Activated T-cell treated with anti-CD3 and anti-CD28 coated beads, Interleukin-2, amount 50 U/mL, for 24 hours (primary cell): Measurements from ENCODE around the gene ATP6V0A1.
"Not testable (repeated sequence)": the region's sequence is repeated elsewhere in the genome, so short reads cannot be mapped to it uniquely, and the experiment has no call there.

Experiments used
- DNase-seq: peaks from one replicate; pipeline ENCODE4 v3.0.0-alpha.2; 2020
- H3K27ac Mint-ChIP-seq: 2 replicates; pipeline ENCODE4 v1.8.0; 2020; ENCODE audit warnings: mild to moderate bottlenecking, mixed read lengths
- H3K27me3 Mint-ChIP-seq: 2 replicates; pipeline ENCODE4 v1.8.0; 2020; ENCODE audit warnings: mixed read lengths
- H3K36me3 Mint-ChIP-seq: 2 replicates; pipeline ENCODE4 v1.8.0; 2020; ENCODE audit warnings: low read depth, mixed read lengths
- H3K4me1 Mint-ChIP-seq: 2 replicates; pipeline ENCODE4 v1.8.0; 2020; ENCODE audit warnings: low read depth, mixed read lengths
- H3K4me3 Mint-ChIP-seq: 2 replicates; pipeline ENCODE4 v1.8.0; 2020; ENCODE audit warnings: mild to moderate bottlenecking, moderate library complexity, mixed read lengths
- H3K9me3 Mint-ChIP-seq: 2 replicates; pipeline ENCODE4 v1.8.0; 2020; ENCODE audit warnings: mixed read lengths

ATP6V0A1 gene

DNA sequence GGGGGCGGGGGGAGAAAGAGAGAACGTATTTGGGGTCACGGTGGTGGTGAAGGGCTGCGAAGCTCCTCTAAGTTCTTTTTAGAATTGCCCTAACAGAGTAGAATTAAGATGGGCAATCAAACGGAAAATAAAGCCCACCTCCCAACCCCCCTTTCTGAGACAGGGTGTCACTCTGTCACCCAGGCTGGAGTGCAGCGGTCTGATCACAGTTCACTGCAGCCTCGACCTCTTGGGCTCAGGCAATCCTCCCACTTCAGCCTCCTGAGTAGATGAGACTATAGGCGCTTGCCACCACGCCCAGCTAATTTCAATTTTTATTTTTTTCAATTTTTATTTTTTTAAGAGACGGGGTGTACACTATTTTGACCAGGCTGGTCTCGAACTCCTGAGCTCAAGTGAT lies 34.9 kb upstream of the ATP6V0A1 start:
- no peaks in the 10 kb centered on the region for H3K9me3 Mint-ChIP-seq
- H3K27me3 Mint-ChIP-seq: peaks cover 49% of the 10 kb centered on the region
- no peak for DNase-seq
- H3K36me3 Mint-ChIP-seq: no peaks in the 10 kb centered on the region
- H3K4me3 Mint-ChIP-seq: peak overlapping the region; percentile 12
- H3K4me1 Mint-ChIP-seq: peaks cover 35% of the 10 kb centered on the region
- H3K27ac Mint-ChIP-seq: no peak overlapping the region

DNA sequence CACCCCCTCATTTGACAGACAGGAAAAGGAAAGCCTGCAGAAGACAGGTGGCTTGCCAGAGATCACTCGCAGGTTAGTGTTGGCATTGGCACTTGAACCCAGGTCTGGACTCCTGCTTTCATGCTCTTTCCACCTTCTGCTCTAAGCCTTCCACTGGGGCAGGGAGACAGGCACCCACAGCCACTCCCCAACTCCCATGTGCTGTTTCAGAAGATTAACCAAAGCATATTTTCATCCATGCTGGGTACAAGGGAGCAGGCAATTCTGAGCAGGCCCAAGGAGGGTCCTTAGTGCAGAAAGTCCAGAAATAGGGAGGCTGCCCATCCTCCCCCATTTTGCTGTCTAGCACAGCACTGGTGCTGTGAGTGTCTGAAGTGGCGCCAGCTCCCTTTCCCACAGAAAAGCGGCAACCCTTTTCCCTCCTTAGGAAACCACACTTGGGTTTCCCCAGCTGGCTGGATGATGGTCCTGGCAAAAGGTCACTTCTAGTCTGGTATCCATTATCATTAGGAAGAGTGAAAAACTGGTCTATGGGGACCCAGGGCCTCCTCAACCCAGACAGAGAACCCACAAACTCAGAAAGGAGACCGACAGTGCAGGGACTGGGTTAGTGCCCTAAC lies 33.6 kb upstream of the ATP6V0A1 start:
- no peak overlapping the region for H3K4me3 Mint-ChIP-seq
- H3K4me1 Mint-ChIP-seq: peaks cover 30% of the 10 kb centered on the region
- DNase-seq: no peak
- no peaks in the 10 kb centered on the region for H3K9me3 Mint-ChIP-seq
- no peaks in the 10 kb centered on the region for H3K36me3 Mint-ChIP-seq
- H3K27me3 Mint-ChIP-seq: peaks cover 49% of the 10 kb centered on the region
- H3K27ac Mint-ChIP-seq: no peak overlapping the region

DNA sequence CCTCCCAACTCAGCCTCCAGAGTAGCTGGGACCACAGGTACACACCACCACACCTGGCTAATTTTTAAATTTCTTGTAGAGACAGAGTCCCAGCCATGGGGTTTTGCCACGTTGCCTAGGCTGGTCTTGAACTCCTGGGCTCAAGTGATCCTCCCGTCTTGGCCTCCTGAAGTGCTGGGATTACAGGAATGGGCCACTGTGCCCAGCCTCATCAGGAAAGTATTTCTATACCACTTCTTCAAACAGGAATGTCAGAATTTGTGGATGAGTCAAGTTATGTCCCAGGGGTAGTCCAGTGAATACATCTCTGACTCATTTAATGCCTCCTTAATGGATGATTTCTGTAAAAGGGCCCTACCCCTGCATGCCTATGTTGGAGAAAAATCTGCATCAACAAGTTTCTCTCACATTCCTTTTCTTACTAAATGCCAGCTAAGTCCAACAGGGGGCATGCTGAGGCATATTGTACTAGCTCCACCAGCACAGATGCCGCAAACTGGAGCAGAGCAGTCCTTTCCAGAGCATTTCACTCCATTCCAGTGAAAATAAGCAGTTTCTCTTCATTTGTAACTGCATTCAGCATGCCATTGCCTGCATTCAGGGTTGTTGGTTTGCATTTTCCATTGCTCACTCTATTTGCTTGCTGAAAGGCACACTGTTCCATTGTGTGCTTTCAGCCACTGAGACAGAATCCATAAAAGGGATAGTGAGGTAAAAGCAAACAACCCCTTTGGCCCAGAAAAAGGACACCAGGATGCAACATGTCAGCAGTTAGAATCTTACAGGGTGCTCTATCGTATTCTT lies 30.3 kb upstream of the ATP6V0A1 start:
- H3K27ac Mint-ChIP-seq: no peak overlapping the region
- peaks cover 22% of the 10 kb centered on the region for H3K27me3 Mint-ChIP-seq
- no peaks in the 10 kb centered on the region for H3K9me3 Mint-ChIP-seq
- no peaks in the 10 kb centered on the region for H3K36me3 Mint-ChIP-seq
- no peak for DNase-seq
- H3K4me1 Mint-ChIP-seq: peaks cover 6% of the 10 kb centered on the region
- H3K4me3 Mint-ChIP-seq: no peak overlapping the region

DNA sequence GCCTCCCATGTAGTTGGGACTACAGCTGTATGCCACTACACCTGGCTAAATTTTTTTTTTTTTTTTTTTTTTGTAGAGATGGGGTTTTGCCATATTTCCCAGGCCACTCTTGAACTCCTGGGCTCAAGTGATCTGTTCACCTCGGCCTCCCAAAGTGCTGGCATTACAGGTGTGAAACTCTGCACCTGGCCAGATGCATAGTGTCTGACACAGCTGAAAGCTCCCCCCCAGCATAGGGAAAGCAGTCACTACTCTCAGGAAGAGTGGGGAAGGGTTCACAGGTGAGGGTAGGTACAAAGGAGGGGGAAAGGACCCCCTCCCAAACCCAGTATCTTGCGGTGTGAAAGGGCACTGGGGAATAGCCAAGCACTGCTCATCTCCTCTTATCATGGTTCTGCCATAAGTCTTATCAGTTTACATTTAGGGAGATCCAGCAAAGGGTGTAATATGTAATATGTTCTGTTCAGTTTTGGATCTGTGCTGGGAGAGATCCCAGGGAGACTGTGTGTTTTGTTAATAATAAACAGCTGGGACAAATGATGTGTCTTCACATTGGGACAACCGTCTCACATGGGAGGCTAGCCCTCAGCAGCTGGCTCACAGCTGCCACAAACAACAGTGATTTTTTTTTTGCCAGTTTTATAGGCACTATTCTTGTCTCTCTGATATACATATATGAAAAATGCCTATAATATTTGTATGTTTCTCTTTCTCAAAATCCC lies 28.8 kb upstream of the ATP6V0A1 start:
- Mint-ChIP-seq H3K36me3 (no peaks in the 10 kb centered on the region), H3K4me3 (no peak overlapping the region), H3K27me3 (peaks cover 13% of the 10 kb centered on the region), H3K9me3 (no peaks in the 10 kb centered on the region), H3K4me1 (peaks cover 5% of the 10 kb centered on the region), H3K27ac (no peak overlapping the region)
- no peak for DNase-seq

DNA sequence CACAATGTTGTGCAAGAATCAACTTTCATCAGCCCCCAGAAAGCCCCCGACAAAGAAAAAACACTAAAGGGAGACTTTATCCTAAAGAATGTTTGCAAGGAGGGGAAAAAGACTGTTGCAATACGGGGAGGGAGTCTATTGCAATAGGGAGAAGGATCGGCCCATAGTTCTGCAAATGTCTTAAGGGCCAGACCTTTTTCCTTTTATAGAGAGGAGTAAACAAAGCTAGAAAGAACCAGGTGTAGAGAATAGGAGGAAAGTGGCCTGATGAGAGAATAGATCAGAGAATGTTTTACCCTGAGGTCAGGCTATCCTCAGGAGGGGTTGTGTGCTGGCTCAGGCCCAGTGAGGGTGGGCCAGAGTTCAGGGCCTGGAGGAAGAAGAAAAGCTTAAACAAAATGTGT lies 26.9 kb upstream of the ATP6V0A1 start:
- Mint-ChIP-seq H3K4me1 (peaks cover 5% of the 10 kb centered on the region), H3K4me3 (no peak overlapping the region)

DNA sequence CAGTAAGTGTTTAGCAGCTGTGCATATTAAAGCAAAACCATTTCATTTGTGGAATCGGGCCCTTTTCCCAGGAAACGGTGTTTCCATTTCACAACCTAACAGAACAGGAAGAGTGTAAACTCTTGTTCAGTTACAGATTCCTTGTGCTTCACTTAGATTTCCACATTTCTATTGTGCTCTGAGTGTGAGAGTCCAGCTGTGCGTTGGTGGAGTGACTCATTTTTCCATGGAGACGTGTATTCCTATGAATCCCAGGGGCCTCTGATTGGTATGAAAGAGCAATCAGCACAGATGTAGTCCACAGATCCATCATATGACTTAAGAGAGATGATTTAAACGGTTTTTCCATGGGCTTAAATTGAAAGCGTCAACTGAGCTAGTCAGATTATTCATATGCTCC lies 22.3 kb upstream of the ATP6V0A1 start:
- no peak for DNase-seq
- H3K9me3 Mint-ChIP-seq: no peaks in the 10 kb centered on the region
- no peaks in the 10 kb centered on the region for H3K27me3 Mint-ChIP-seq
- H3K4me3 Mint-ChIP-seq: no peak overlapping the region
- no peaks in the 10 kb centered on the region for H3K36me3 Mint-ChIP-seq
- H3K27ac Mint-ChIP-seq: no peak overlapping the region
- H3K4me1 Mint-ChIP-seq: peaks cover 2% of the 10 kb centered on the region

More for the DNA sequence above, 26.9 kb upstream of the ATP6V0A1 start:
- Mint-ChIP-seq H3K36me3 (no peaks in the 10 kb centered on the region), H3K27ac (no peak overlapping the region), H3K9me3 (no peaks in the 10 kb centered on the region), H3K27me3 (peaks cover 6% of the 10 kb centered on the region)
- DNase-seq: no peak

DNA sequence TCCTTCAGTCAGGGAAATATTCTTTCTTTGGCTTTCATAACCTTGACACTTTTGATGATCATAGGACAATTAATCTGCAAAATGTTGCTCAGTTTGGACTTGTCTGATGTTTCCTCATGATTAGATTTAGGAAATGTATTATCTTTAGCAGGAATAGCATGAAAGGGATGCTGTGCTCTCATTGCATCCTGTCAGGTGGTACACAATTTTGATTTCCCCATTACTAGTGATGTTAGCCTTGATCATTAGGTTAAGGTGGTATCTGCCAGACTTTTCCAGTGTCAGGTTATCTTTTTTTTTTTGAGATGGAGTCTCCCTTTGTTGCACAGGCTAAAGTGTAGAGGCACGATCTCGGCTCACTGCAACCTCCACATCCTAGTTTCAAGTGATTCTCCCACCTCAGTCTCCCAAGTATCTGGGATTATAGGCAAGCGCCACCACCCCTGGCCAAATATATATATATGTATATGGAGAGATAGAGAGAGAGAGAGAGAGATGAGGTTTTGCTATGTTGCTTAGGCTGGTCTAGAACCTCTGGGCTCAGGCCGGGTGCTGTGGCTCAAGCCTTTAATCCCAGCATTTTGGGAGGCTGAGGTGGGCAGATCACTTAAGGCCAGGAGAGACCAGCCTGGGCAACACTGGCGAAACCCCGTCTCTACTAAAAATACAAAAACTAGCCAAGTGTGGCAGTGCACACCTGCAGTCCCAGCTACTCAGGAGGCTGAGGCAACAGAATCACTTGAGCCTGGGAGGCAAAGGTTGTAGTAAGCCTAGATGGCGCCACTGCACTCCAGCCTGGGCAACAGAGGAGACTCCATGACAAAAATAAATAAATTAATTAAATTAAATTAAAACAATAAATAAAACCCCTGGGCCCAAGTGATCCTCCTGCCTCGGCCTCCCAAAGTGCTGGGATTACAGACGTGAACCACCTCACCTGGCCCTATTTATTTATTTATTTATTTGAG lies 19.8 kb upstream of the ATP6V0A1 start:
- Mint-ChIP-seq H3K27me3 (no peaks in the 10 kb centered on the region), H3K4me1 (peaks cover 9% of the 10 kb centered on the region), H3K27ac (no peak overlapping the region), H3K4me3 (no peak overlapping the region), H3K36me3 (no peaks in the 10 kb centered on the region), H3K9me3 (no peaks in the 10 kb centered on the region)
- DNase-seq: peak; percentile 56

DNA sequence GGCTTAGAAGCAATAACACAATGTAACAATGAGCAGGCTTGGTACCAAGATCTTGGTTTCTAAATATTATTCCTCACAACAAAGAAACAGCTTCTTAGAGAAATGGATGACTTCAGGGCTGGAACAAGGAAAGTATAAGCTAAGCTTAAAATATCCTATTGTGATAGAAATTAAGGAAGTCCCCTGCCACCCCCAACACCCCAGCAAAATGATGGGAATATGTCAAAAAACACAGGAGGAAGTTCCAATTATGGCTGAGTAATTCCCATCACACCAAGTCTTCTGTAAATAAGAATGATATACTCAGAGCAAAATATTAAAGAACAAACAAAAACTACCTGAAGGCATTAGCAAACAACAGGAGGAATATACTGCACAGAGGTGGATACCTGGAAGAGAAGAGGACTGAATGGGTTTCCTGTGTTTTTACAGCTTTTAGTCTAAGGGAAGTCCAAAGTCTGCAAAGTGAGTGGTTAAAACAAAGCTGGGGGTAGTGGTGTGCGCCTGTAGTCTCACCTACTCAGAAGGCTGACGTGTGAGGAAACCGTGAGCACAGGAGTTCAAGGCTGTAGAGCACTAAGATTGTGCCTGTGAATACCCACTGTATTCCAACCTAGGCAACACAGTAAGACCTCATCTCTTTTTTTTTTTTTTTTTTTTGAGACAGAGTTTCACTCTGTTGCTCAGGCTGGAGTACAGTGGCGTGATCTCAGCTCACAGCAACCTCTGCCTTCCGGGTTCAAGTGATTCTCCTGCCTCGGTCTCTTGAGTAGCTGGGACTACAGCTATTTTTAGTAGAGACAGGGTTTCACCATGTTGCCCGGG lies 17.1 kb upstream of the ATP6V0A1 start:
- peak overlapping the region; percentile 3 for H3K27ac Mint-ChIP-seq
- H3K27me3 Mint-ChIP-seq: no peaks in the 10 kb centered on the region
- no peaks in the 10 kb centered on the region for H3K36me3 Mint-ChIP-seq

DNA sequence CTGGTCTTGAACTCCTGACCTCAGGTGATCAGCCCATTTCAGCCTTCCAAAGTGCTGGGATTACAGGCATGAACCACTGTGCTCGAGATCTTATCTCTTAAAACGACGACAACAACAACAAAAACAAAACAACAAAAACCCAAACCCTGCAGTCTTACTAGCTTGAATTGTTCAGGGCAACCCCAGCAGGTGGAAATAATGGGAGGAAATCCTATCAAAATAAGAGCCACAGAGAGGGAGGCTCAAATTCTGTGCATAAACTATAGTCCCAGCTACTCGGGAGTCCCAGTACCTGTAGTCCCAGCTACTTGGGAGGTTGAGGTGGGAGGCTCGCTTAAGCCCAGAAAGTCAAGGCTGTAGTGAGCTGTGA lies 16.5 kb upstream of the ATP6V0A1 start:
- Mint-ChIP-seq H3K27me3 (no peaks in the 10 kb centered on the region), H3K4me3 (no peak overlapping the region), H3K27ac (peak overlapping the region; percentile 3), H3K36me3 (no peaks in the 10 kb centered on the region), H3K4me1 (peaks cover 18% of the 10 kb centered on the region), H3K9me3 (no peaks in the 10 kb centered on the region)
- DNase-seq: no peak

More for the DNA sequence above, 17.1 kb upstream of the ATP6V0A1 start:
- H3K4me1 Mint-ChIP-seq: peaks cover 15% of the 10 kb centered on the region
- H3K9me3 Mint-ChIP-seq: no peaks in the 10 kb centered on the region
- H3K4me3 Mint-ChIP-seq: no peak overlapping the region
- DNase-seq: no peak

DNA sequence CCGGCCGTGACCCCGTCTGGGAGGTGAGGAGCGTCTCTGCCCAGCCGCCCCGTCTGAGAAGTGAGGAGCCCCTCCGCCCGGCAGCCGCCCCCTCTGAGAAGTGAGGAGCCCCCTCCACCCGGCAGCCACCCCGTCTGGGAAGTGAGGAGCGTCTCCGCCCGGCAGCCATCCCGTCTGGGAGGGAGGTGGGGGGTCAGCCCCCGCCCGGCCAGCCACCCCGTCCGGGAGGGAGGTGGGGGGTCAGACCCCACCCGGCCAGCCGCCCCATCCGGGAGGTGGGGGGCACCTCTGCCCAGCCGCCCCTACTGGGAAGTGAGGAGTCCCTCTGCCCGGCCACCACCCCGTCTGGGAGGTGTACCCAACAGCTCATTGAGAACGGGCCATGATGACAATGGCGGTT lies 9.5 kb upstream of the ATP6V0A1 start:
- peaks cover 13% of the 10 kb centered on the region for H3K4me1 Mint-ChIP-seq
- not testable (repeated sequence) for H3K27me3 Mint-ChIP-seq, DNase-seq, H3K27ac Mint-ChIP-seq, H3K36me3 Mint-ChIP-seq, H3K4me3 Mint-ChIP-seq, H3K9me3 Mint-ChIP-seq

DNA sequence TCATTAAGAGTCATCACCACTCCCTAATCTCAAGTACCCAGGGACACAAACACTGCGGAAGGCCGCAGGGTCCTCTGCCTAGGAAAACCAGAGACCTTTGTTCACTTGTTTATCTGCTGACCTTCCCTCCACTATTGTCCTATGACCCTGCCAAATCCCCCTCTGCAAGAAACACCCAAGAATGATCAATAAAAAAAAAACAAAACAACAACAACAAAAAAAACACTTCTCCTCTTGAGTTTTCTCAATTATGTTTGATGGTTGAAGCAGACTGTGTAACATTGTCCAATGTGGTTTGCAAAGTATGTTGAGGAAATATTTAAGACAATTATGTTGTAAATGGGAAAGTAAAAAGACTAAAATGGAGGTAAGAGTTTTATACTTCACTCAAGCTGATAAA lies 8.8 kb upstream of the ATP6V0A1 start:
- not testable (repeated sequence) for H3K27me3 Mint-ChIP-seq, H3K4me3 Mint-ChIP-seq, H3K36me3 Mint-ChIP-seq, H3K27ac Mint-ChIP-seq, H3K9me3 Mint-ChIP-seq, DNase-seq
- H3K4me1 Mint-ChIP-seq: peaks cover 13% of the 10 kb centered on the region

DNA sequence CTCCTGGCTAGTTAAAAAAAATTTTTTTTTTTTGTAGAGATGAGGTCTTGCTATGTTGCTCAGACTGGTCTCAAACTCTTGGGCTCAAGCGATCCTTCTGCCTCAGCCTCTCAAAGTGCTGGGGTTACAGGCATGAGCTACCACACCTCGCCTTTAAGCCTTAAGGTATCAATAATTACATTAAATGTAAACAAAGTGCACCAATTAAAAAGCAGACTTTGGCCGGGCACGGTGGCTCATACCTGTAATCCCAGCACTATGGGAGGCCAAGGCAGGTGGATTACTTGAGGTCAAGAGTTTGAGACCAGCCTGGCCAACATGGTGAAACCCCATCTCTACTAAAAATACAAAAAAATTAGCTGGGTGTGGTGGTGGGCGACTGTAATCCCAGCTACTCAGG lies 7.4 kb upstream of the ATP6V0A1 start:
- H3K27ac Mint-ChIP-seq, H3K36me3 Mint-ChIP-seq, H3K27me3 Mint-ChIP-seq, DNase-seq, H3K4me3 Mint-ChIP-seq, H3K9me3 Mint-ChIP-seq: not testable (repeated sequence)
- H3K4me1 Mint-ChIP-seq: peaks cover 14% of the 10 kb centered on the region

DNA sequence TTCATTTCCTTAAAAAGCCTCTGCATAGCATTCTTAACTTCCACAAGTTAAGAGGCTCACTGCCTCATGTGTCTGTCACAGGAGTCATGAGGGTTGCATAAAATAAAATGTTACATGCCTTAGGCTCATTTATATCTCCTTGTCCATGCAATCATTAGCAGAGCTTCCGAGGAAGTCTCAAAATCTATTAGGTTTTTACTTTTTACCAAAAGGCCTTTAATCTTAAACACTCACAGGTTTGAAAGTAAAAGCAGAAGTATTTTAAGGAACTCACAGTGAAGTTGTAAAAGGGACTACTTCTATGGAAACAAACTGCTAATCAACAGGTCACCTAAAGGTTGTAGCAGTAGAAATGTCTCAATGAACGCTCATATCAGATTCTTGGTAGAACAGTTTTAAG lies 5.2 kb upstream of the ATP6V0A1 start:
- no peaks in the 10 kb centered on the region for H3K9me3 Mint-ChIP-seq
- H3K27me3 Mint-ChIP-seq: no peaks in the 10 kb centered on the region
- no peaks in the 10 kb centered on the region for H3K36me3 Mint-ChIP-seq
- no peak for DNase-seq
- peaks cover 22% of the 10 kb centered on the region for H3K4me1 Mint-ChIP-seq
- no peak overlapping the region for H3K27ac Mint-ChIP-seq
- no peak overlapping the region for H3K4me3 Mint-ChIP-seq
